ENCODE data around the gene SMTNL1.
"Not testable (repeated sequence)": the region's sequence is repeated elsewhere in the genome, so short reads cannot be mapped to it uniquely, and the experiment has no call there.

The SMTNL1 gene

DNA sequence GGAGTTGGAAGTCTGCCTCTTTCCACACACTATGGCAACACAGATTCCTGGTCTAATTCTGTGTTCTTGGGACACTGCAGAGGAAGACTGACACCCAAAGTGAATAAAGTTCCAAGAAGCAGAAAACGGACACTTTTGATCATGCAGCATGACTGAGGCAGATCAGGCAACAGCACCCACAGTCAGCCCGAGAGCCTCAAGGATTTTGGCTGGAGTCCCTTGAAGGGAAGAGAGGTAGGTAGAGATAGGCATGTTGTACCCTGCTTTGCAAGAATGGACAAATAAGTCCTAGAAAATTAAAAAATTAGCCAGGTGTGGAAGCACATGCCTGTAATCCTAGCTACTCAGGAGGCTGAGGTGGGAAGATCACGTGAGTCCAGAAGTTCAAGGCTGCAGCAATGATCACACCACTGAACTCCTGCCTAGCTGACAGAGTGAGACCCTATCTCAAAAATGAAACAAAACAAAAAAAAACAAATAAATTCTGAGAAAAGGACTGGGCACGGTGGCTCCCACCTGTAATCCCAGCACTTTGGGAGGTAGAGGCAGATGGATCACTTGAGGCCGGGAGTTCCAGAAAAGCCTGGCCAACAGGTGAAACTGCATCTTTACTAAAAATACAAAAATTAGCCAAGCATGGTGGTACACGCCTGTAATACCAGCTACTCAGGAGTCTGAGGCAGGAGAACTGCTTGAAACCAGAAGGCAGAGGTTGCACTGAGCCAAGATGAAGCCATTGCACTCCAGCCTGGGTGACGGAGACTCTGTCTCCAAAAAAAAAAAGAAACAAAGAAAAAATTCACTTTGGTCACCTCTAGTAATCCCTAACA lies 28.8 kb upstream of the SMTNL1 start:
- ATAC-seq (no peak), DNase-seq (no peak)

GRCh38 chr11:57511741-57512430 lies 25.5 kb upstream of the SMTNL1 start:
- ATAC-seq (no peak), DNase-seq (no peak)

DNA sequence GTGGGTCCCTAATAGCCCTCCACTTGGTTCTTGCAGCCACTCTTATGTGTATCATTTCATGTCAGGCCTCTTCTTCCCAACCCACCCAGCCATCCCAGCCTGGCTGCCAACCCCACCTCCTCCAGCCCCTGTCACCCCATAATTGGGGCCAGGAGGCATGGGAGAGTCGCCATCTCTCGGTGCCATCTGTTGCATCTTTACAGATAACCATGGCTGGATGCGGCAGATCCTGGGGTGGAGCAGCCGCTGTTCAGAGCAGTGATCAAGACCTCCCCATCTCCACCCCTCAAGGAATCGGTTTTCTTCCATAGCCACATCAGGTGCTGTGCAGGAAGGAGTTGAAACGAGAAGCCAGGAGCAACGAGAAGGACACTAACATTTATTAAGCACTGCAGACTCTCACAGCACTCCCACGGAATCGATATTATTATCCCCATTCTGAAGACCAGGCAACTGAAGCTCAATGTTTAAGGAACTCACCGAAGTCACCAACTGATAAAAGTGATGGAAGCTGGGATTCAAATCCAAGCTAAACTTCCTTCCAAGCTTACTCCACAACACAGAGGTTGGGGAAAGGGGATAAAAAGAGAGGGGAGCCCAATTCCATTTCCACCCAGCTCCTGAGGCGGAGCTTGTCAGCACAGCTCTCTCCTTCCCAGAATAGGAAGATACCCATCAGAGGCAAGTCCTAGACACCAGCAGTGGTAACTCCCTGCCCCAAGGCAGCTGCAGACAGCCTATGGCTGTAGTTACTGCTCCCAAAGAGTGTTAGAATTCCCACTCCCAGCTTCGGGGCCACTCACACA lies 24.5 kb upstream of the SMTNL1 start:
- no peak for DNase-seq
- no peak for ATAC-seq

DNA sequence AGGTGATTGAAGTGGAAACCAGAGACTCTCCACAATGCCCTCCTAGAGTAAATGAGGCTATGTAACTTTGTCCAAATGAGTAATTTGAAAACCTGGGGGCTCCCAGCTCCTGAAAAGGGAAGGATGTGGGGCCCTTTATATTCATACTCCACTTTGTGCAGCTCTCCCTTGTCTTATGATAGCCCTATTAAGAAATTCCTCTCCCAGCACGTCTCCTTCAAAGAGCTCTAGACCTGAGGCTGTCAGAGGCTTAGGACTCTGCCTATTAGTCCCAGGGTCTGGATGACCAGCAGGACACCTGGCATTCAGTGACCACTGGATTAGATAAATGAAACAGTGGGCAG lies 24.0 kb upstream of the SMTNL1 start:
- DNase-seq (no peak), ATAC-seq (no peak)

DNA sequence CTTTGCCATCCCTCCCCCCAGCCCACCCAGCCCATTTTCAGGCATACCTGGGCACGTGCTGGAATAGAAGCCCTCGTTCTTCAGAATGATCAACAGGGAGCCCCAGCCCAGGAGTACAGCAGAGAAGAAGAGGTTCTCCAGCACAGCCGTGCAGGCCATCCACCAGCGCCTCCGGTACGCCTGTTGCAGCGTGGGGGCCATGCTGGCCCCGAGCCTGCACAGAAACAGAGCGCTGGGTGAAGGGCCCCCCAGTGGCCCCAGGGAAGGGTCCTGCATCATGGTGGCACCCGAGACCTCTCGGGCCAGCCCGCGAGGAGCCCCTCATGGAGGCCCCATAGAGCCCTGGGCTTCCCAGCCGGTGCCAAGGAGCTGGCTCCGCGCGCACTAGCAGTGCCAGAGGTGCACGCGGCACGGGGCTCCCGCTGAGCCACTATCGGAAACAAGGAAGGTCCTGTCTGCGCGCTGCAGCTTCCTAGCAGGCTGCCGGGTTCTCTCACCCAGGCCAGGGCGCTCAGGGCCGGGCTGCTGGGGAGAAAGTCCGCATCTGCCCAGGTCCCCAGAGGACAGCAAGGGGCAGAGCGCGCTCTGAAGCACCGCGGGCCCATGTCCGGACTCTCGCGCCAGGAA lies 23.4 kb upstream of the SMTNL1 start:
- DNase-seq (peak; percentile 43), ATAC-seq (peak; percentile 51)

DNA sequence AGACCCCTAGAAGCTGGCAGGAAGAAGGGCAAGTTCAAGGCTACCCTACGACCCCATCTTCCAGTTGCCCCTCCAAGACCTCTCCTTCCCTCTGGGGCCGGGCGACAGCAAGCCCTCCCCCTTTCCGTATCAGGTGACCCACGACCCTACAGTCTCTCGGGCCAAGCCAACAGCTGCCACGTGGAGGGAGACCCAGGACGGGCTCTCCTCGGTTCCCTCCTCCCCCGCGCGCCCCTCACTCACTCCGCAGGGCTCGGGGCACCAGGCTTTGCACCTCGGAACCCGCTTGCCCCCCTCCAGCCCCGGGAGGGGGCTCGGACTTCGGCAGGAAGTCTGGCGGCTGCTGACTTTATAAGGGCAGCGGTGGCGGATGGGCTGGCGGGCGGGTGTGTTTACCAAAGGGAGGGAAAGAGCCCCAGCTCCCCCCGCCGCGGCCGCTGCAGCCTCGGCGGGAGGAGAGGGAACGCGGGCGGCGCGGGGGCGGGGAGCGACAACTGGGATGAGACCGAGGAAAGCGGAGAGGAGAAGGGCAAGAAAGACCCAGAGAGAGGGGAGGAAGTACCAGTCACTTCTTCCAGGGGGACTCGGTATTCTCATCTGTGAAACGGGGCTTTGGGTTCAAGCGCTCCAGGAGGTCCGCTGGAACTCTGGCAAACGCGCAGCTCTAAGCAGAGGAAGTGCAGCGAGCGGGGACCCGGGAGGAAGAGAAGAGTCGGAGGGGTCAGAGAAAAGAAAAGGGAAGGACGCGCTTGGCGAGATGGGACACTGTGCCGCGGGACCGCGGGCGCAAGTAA lies 22.7 kb upstream of the SMTNL1 start:
- DNase-seq = peak; percentile 72
- ATAC-seq = peak; percentile 66

GRCh38 chr11:57515332-57516060 lies 21.9 kb upstream of the SMTNL1 start, which contains the start of gene SLC43A1:
Gene SLC43A1 (minus strand): TSS chr11:57515702. CDS start chr11:57514111, 1,591 bp downstream.
- peak; percentile 12 for ATAC-seq
- DNase-seq = peak; percentile 62

GRCh38 chr11:57516061-57516443 lies 21.3 kb upstream of the SMTNL1 start:
- ATAC-seq (no peak), DNase-seq (no peak)

GRCh38 chr11:57521116-57521515 lies 16.3 kb upstream of the SMTNL1 start:
- no peak for DNase-seq
- ATAC-seq = no peak

DNA sequence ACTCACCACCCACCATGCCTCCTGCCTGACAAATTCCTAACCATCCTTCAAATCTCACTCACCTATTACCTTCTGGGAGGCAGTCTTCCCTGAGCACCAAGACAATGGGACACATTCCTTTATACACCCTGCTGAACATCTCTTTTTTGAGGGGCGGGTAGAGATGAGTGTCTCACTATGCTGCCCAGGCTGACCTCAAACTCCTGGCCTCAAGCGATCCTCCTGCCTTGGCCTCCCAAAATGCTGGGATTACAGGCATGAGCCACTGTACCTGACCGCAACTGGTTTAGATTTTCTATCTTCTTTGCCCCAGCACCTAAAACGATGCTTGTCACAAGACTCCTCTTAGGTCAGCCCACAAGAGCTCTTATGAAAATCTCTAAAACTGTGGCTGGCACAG lies 14.0 kb upstream of the SMTNL1 start:
- DNase-seq (no peak), ATAC-seq (no peak)

GRCh38 chr11:57527056-57527631 lies 10.3 kb upstream of the SMTNL1 start:
- ATAC-seq = no peak
- peak; percentile 84 for DNase-seq

DNA sequence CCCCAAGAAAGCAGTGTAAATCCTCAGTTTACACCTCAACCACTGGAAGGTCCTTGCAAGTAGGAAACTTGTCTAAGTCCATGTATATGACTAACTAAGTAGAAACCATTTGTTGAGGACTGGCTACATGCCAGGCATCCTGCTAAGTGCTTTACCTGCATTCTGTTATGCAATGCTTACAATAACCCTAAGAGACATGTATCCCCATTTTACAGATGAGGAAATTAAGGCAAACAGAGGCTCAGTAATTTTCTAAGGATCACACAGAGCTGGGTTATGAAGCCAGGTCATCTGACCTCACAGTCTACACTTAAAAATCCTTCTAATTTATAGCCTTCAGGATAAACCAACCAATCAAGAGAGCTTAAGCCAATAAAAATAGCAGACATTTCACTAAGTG lies 8.4 kb upstream of the SMTNL1 start:
- DNase-seq (no peak), ATAC-seq (no peak)

GRCh38 chr11:57530215-57530595 lies 7.2 kb upstream of the SMTNL1 start:
- DNase-seq (peak; percentile 20), ATAC-seq (no peak)

DNA sequence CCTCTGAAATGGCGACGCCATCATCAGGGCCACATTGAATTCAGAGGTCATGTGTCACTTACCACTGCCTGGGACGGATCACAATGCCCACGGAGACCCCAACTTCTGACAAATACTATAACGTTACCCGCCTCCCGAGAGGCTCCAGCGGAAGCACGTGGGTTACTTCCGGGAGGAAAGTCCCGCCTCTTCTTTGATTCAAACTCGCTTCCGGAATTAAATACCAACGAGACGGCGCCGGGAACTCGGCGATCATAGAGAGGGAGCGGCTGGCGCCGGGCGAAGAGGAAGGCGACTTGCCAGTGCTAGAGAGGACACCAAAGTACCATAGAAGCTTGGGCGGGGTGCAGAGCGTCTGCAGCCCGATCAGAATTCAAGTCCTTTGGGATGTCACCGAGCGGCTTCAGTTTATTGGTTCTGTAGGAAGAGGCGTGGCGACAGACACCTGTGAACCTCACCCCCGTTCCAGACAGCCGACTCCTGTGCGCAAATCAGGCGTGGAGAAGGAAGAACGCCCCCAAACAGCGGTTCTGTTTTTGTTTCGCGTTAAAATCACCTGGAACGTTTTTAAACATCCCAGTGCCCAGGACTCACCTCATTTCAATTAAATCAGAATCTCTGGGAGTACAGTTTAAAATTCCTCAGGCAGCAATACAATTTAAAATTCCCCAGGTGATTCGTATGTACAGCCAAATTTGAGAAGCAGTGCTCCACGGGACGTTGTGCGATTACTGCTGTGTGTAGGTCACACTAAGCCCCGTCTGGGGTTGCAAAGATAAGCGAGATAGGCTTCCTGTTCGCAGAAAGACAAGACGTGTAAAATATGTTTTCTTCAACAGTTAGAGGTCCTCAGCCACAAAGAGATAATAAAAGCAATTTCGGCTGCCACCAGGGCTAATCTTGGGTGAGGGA lies 6.5 kb upstream of the SMTNL1 start, which contains the start of gene TIMM10:
TIMM10 (minus strand) TSS at position 159 of the 912 bp plus-strand sequence. CDS start 565 bp downstream, outside the sequence.
- DNase-seq (peak; percentile 88), ATAC-seq (peak; percentile 99)

- DNase-seq, ATAC-seq: not testable (repeated sequence)
Measured at GRCh38 chr11:57534449-57534848, 2.9 kb upstream of the SMTNL1 start.

- DNase-seq = no peak
- no peak for ATAC-seq
Measured at GRCh38 chr11:57539342-57539741, 1.9 kb downstream of the SMTNL1 start.

DNA sequence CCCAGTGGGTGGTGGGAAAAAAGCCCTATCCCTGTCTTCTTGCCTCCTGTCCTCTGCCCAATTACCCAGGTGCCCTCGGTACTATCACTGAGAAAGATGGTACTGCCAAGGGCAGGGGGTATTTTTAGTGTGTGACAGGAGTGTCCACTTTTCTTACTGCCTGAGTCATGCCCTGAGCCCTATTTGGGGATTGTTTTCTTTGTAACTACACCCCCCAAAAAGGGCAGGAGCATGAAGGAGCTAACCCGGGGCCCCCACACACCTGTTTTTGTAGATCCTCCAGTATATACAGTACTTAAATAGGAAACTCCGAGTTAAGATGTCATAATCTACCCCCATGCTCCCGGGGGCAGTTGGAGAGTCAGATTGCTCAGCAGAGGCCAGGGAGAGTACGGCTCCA lies 3.8 kb downstream of the SMTNL1 start:
- DNase-seq = no peak

DNA sequence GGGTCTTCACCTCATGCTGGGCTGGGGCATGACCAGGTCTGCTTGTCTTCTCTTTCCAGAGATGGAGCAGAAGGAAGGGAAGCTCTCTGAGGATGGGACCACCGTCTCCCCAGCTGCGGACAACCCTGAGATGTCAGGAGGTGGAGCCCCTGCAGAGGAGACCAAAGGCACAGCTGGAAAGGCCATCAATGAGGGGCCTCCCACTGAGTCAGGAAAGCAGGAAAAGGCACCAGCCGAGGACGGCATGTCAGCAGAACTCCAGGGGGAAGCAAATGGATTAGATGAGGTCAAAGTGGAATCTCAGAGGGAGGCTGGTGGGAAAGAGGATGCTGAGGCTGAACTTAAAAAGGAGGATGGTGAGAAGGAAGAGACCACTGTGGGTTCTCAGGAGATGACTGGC lies 5.2 kb downstream of the SMTNL1 start:
- DNase-seq = no peak
- ATAC-seq = no peak

More for the DNA sequence above, 3.8 kb downstream of the SMTNL1 start:
- ATAC-seq = no peak

- ATAC-seq = no peak
- DNase-seq = no peak
Measured at GRCh38 chr11:57543593-57543992, 6.2 kb downstream of the SMTNL1 start.
